ENCODE data around the gene RHO.

Gene RHO

DNA sequence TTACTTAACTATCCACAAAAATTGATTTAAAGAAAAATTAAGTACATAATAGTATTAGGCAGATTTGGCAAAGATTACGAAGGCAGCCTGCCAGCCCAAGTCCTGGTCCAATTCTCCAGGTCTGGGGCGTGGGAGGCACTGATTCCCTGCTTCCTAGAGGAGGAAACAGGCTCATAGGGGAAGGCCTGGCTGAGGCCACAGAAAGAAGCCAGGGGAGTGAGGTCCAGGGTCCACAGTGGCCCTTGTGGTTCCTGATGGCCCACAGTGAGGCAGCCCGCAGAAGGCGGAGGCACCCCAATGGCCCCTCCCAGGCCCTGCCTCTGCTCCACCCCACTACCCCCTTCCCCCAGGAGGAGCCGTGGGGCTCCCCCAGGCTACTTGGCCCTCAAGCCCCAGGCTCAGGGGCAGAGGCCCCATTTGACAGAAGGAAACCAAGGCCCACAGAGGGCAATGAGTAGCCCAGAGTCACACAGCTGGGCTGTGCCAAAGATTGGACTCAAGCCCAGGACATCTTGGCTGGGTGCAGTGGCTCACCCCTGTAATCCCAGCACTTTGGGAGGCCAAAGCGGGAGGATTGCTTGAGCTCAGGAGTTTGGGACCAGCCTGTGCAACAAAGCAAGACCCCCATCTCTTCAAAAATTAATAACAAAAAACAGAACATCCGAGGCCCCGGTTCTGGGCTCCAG is 35.6 kb downstream of the RHO start:
- Mint-ChIP-seq H3K4me3 (no peak overlapping the region), H3K36me3 (ENCODE audit: low read depth) (no peaks in the 10 kb centered on the region), H3K9me3 (no peaks in the 10 kb centered on the region), H3K4me1 (ENCODE audit: low read depth) (no peaks in the 10 kb centered on the region), H3K27me3 (no peaks in the 10 kb centered on the region), H3K27ac (no peak overlapping the region)

DNA sequence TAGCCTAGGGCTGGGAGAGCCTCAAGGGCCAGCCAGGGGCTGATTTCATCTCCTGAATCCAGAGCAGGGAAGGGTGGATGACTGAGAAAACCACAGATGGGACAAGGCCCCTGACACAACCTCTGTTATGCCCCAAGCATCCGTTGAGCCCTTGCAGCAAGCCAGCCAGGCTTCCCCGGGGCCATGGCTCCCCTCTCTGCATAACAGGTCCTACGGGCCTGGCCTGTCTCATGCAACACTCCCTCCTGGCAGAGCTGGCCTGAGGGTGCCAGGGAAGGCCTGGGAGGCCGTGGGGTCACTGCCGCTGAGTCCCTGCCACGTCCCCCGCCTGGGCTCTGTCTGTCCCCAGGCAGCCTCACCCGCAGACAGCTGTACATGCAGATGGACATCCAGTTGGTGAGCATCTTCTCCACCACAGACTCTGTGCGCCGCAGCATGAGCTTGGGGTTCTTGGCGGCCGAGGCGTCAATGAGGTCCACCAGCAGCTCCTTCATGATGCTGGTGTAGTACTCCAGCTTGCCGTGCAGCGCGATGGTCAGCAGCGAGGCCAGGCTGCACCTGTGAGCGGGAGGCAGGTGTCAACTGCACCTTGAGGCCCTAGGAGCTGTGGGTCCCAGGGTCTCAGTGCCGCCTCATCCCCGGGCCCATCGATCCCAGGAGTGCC is 36.7 kb downstream of the RHO start:
- H3K36me3 Mint-ChIP-seq (ENCODE audit: low read depth) = no peaks in the 10 kb centered on the region
- H3K4me1 Mint-ChIP-seq (ENCODE audit: low read depth) = no peaks in the 10 kb centered on the region
- no peak overlapping the region for H3K27ac Mint-ChIP-seq

DNA sequence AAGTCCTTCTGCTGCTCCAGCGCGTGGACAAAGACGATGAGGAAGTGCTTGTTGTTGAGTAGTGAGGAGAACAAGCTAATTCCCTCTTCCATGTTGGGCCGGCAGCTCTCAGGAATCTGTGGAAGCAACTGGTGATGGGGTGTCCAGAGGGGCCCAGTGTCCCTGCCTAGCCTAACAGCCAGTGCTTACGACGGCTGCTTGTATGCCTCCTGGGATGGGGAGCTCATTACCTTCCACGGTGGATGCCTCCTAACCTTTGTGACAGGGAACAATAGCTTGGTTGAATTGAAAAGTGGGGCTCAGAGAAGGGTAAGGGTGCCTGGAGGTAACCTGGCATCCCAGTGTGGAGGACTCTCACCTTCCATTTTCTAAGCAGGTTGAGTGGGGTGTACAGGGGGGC is 37.5 kb downstream of the RHO start:
- H3K4me1 Mint-ChIP-seq (ENCODE audit: low read depth) = no peaks in the 10 kb centered on the region
- H3K4me3 Mint-ChIP-seq = no peak overlapping the region
- H3K27me3 Mint-ChIP-seq = no peaks in the 10 kb centered on the region
- no peak overlapping the region for H3K27ac Mint-ChIP-seq
- no peaks in the 10 kb centered on the region for H3K36me3 Mint-ChIP-seq (ENCODE audit: low read depth)
- no peaks in the 10 kb centered on the region for H3K9me3 Mint-ChIP-seq

More for the DNA sequence above, 36.7 kb downstream of the RHO start:
- Mint-ChIP-seq H3K27me3 (no peaks in the 10 kb centered on the region), H3K4me3 (no peak overlapping the region), H3K9me3 (no peaks in the 10 kb centered on the region)

DNA sequence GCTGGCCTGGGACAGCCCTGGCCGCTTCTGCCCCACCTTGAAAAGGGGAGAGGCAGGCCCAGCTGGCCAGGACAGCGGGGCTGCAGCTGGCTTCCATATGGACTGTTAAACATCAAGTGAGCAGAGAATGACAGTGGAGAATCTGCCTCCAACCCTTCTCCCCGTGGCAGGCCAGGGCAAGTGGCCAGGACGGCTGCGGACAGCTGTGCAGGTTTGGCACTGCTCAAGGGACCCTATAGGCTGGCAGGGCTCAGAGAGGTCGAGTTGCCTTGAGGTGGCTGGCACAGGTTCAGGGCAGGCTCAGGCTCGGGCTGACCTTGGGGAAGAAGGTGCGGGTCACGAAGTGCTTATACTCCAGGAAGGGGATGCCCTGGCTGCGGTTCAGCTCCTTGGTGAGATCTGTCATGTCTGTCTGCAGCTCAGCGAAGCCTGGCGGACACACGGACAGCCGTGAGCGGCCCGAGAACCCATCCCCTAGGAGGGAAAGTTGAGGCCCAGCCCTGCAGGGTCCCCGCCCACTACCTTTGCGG is 38.8 kb downstream of the RHO start:
- Mint-ChIP-seq H3K27ac (no peak overlapping the region), H3K27me3 (no peaks in the 10 kb centered on the region), H3K9me3 (no peaks in the 10 kb centered on the region), H3K4me1 (ENCODE audit: low read depth) (no peaks in the 10 kb centered on the region), H3K4me3 (no peak overlapping the region), H3K36me3 (ENCODE audit: low read depth) (no peaks in the 10 kb centered on the region)

DNA sequence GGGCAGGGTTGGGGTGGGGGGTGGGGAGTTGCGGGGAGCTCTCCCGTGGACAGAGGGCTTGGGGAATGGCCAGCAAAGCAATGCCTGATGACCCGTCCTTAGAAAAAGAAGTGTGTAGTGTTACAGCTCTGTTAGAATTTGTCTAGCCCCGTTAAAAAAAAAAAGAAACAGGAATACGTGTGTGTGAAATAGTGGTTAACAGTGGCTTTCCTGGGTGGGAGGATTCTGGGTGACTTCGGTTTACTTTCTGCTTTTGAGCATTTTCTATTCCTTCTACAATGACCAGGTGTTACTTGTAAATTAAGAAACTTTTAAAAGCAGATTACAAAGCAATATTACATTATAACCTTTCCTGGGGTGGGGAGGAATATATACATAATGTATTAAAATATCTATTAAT is 39.5 kb downstream of the RHO start:
- Mint-ChIP-seq H3K27me3 (no peaks in the 10 kb centered on the region), H3K27ac (no peak overlapping the region), H3K4me3 (no peak overlapping the region), H3K36me3 (ENCODE audit: low read depth) (no peaks in the 10 kb centered on the region), H3K9me3 (no peaks in the 10 kb centered on the region), H3K4me1 (ENCODE audit: low read depth) (no peaks in the 10 kb centered on the region)

DNA sequence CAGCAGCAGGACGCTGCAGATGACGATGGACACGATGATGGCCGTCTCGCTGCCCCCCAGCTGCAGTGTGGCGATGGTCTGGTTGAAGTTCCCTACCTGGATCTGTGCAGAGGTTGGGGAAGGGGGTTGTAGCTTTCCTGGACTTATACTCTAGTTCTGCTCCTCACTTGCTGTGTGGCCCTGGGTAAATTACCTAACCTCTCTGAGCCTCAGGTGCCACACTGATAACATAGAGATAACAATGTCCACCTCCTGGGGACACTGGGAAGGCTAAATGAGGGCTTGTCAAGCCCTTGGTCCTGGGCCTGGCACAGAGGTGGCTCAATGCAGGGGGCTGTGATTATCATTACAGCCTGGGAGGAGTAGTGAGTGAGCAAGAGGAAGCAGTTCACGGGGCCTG is 41.4 kb downstream of the RHO start:
- Mint-ChIP-seq H3K9me3 (no peaks in the 10 kb centered on the region), H3K27me3 (no peaks in the 10 kb centered on the region), H3K4me1 (ENCODE audit: low read depth) (no peaks in the 10 kb centered on the region), H3K36me3 (ENCODE audit: low read depth) (no peaks in the 10 kb centered on the region), H3K4me3 (no peak overlapping the region), H3K27ac (peak overlapping the region; percentile 50)

DNA sequence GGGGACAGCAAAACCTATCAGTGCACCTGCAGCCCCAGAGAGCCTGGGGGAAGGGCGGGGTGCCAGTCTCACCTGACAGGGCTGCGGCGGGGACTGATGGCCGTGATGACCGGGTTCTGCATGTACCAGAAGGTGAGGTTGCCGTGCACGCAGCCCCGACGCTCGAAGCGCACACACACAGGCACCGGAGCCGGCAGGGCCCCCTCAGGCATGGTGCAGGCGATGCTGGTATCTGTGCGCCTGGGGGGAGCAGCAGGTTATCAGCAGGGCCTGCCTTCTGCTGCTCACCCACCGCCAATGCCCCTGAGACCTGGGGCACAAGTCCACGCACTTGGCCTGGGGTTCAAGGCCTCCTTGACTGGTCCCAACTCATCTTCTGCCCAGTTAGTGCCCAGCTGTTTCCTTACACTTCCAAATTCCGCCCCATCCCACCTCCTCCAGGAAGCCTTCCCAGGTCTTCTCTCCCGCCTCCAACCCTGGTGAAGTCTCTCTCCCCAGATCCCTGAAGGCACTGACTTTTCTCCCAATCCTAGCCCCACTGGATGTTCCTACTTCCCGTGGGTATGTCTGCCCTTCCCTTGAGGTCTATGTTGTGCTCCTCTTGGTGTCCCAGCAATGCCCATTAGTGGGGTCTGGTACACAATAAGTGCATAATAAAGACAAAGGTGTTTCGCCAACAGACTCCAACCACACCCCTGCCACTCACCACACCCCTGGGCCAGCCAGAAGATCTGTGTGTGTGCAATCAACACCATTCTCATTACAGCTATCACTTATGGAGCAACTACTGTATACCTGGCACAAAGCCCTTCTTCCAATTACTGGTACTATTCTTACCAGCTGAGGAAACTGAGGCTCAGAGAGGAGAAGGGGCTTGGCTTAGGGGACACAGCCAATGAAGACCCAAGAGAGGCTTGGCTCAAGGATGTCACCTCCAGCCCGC is 43.4 kb downstream of the RHO start:
- peaks cover 19% of the 10 kb centered on the region for H3K4me1 Mint-ChIP-seq (ENCODE audit: low read depth)
- H3K27me3 Mint-ChIP-seq = no peaks in the 10 kb centered on the region
- H3K27ac Mint-ChIP-seq = no peak overlapping the region
- H3K9me3 Mint-ChIP-seq = no peaks in the 10 kb centered on the region
- no peaks in the 10 kb centered on the region for H3K36me3 Mint-ChIP-seq (ENCODE audit: low read depth)
- no peak overlapping the region for H3K4me3 Mint-ChIP-seq

DNA sequence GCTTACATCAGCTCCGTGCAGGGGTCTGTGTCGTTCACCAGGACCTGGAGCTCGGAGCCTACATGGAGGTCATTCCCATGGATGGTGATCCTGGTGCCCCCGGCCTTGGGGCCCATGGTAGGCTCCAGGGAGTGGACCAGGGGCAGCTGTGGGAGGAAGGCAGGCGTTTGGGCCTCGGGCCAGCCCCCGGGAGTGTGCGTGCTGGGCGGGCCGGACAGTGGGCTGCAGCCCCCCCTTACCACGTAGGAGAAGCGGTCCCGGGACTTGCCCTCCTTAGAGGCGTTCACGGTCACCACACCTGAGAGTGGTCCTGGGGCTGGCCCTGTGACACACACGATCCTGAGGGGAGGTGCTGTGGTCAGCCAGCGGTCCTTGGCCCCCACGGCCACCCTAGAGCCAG is 44.2 kb downstream of the RHO start:
- Mint-ChIP-seq H3K4me3 (no peak overlapping the region), H3K4me1 (ENCODE audit: low read depth) (peaks cover 23% of the 10 kb centered on the region), H3K9me3 (no peaks in the 10 kb centered on the region), H3K27ac (no peak overlapping the region), H3K27me3 (no peaks in the 10 kb centered on the region), H3K36me3 (ENCODE audit: low read depth) (no peaks in the 10 kb centered on the region)

DNA sequence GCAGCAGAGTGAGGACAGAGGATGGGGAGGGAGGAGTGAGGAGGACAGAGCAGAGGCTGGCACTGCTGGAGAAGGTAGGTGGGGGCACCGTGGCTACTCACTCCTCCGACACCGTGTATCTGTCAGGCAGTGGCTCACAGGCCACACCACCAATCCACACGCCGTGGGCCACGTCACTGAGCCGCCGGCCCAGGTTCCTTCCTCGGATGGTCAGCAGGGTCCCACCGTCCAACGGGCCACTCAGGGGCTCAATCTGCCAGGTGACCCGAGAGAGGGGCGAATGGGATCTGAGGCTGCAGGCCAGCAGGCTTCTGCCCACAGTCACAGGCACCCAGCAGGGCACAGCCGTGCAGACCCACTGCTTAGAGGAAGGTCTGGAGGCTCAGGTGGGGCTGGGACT is 45.1 kb downstream of the RHO start:
- H3K27ac Mint-ChIP-seq = no peak overlapping the region
- no peaks in the 10 kb centered on the region for H3K27me3 Mint-ChIP-seq
- H3K4me3 Mint-ChIP-seq = no peak overlapping the region
- no peaks in the 10 kb centered on the region for H3K36me3 Mint-ChIP-seq (ENCODE audit: low read depth)
- H3K4me1 Mint-ChIP-seq (ENCODE audit: low read depth) = peaks cover 32% of the 10 kb centered on the region
- no peaks in the 10 kb centered on the region for H3K9me3 Mint-ChIP-seq

DNA sequence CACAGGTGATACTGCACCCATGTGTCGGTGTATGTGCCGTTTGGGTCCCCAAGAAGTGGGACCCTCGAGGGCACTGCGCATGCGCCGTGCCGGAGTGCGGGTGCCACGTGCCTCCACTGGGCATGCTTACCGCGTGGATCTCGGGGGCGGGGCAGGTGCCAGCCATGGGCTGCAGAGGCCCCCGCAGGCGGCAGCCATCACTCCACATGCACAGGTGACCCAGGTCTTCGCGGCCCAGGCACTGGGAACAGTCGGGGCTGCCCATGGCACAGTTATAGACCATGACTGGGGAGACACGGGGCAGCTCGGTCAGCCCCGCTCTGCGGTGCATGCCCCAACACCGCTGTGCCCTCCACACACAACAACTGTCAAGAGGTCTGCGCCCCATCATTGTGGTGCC is 45.8 kb downstream of the RHO start:
- Mint-ChIP-seq H3K4me3 (no peak overlapping the region), H3K4me1 (ENCODE audit: low read depth) (peaks cover 36% of the 10 kb centered on the region), H3K9me3 (no peaks in the 10 kb centered on the region), H3K36me3 (ENCODE audit: low read depth) (no peaks in the 10 kb centered on the region), H3K27me3 (no peaks in the 10 kb centered on the region), H3K27ac (no peak overlapping the region)

DNA sequence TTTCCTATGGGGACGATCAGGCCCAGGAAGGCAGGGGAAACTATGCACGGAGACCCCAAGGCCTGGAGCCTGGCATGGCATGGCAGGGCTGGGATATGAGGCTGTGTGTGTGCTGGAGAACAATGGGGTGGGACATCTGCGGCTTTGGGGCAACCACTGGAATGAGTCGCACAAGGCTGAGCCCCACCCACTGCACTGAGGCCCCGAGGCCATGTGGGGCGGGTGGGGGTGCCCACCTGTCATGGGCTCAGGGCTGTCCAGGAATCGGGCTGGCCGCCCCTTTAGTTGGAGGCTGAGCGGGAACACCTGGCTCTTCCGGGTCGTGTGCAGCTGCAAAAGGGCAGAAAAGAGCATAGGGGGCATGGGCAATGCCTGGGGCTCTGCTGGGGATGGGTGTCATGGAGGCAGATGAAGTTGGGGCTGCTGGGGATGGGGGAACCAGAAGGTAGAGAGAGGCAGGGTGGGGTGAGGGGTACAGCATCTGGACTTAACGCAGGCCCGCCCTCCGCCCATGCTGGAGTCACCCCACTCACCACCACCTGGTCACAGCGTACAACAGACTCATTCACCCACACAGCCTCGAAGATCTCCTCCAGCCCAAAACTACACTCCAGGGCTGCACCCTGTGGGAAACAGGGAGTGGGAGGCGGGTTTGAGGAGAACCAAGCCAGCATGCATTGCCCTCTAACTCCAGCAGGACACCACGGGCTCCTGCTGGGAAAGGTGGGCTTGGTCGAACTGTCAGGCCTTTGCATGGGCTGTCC is 47.0 kb downstream of the RHO start:
- Mint-ChIP-seq H3K9me3 (no peaks in the 10 kb centered on the region), H3K27ac (no peak overlapping the region), H3K36me3 (ENCODE audit: low read depth) (no peaks in the 10 kb centered on the region), H3K27me3 (no peaks in the 10 kb centered on the region), H3K4me1 (ENCODE audit: low read depth) (peaks cover 36% of the 10 kb centered on the region), H3K4me3 (no peak overlapping the region)

DNA sequence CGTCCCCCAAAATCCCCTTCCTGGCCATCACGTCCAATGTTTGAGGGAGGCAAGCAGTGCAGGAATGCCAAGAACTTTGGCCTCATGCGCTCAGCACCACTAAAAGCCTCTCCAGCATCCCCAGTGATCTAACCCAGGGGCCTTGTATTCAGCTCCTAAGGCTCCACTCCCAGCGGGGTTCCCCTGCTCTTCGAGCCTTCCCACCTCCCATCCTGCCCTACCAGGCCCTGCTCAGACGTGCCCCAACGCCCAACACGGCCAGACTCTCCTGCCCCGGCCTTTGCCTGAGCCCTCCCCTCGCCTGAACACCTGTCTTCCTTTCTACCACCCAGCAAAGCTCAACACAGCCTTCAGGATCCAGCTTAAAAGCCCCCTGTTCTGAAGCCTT is 47.6 kb downstream of the RHO start:
- Mint-ChIP-seq H3K4me1 (ENCODE audit: low read depth) (peaks cover 36% of the 10 kb centered on the region), H3K27me3 (no peaks in the 10 kb centered on the region), H3K4me3 (no peak overlapping the region), H3K36me3 (ENCODE audit: low read depth) (no peaks in the 10 kb centered on the region), H3K27ac (no peak overlapping the region), H3K9me3 (no peaks in the 10 kb centered on the region)

DNA sequence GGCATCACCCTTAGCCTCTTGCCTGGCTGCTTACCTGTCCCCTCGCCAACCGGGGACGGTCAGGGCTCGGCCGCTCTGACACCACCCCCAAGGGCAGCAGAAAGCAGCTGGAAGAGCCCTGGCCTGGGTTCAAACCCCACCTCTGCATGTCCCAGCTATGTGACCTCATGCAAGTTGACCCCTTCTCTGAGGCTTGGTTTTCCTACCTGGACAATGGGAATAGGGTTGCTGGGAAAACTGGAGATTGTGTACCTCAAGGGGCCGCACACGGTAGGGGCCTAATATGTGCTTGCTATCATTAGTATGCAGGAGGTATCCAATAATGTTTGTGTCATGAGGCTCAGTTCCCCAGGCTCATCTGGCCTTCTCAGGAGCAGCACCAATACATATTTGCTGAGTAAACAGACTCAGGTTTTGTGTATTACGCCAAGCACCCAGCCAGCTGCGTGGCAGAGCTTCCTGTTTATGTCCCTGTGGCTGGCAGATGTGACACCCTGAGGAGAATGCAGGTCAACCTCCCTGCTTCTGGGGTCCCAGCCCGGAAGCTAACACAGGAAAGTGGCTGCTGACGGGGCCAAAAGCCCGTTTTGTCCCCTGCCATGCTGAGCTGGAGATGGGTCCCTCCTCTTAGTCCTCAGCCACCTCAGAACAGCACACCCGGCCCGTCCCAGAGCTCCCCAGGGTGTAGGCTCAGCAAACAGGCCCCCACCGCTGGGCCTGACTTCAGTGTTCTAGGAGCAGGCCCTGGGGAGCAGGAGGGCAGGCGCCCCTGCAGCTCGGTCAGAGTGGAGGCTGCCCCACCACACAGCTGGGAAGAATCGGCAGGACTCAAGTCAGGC is 48.3 kb downstream of the RHO start:
- Mint-ChIP-seq H3K27me3 (no peaks in the 10 kb centered on the region), H3K4me1 (ENCODE audit: low read depth) (peaks cover 36% of the 10 kb centered on the region), H3K4me3 (peak overlapping the region; percentile 26), H3K27ac (peak overlapping the region; percentile 85), H3K9me3 (no peaks in the 10 kb centered on the region), H3K36me3 (ENCODE audit: low read depth) (no peaks in the 10 kb centered on the region)

DNA sequence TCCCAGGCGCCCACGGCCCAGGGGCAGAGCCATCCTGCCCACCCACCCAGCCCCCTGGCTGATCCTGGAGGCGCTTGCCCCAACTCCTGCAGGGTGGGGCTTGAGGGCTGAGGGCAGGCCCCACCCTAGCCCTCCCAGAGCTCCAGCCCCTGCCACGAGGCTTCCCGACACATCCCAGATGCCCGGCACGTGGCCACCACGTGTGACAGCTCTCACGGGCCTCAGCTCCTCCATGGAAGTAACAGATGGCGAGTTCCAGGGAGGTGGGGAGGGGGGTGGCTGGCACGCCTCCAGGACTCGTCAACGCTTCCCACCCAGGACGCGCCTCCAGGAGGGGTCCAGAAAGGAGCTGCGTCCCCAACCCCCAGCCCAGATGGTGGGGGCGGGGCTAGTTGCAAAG is 48.9 kb downstream of the RHO start:
- Mint-ChIP-seq H3K27ac (no peak overlapping the region), H3K27me3 (no peaks in the 10 kb centered on the region), H3K9me3 (no peaks in the 10 kb centered on the region), H3K36me3 (ENCODE audit: low read depth) (no peaks in the 10 kb centered on the region), H3K4me3 (no peak overlapping the region), H3K4me1 (ENCODE audit: low read depth) (peaks cover 36% of the 10 kb centered on the region)
